A673 (cell line): ENCODE results near the gene ATOH8. TPM values are rescaled to one million over a fixed set of nuclear protein-coding genes. Genes with fewer than 3 reads are reported as not detected.

Experiments used
- BruUV-seq: library from RNA; stranded (reverse); fragments of 400-500 nt; replicated peaks from 2 replicates; lab custom pipeline; 2021; lab: Mats Ljungman, UMichigan
- CTCF ChIA-PET: fragments of 300-600 bp; sonication (Branson Sonifier 250); formaldehyde crosslinking; loops from one replicate; lab custom pipeline; 2022; ENCODE audit warnings: antibody characterized with exemption; lab: Charles Lee
- POLR2A ChIA-PET: fragments of 300-600 bp; sonication (Branson Sonifier 250); formaldehyde crosslinking; loops from one replicate; lab custom pipeline; 2022; ENCODE audit warnings: antibody characterized with exemption; ENCODE audit not compliant: low non-redundant PET; lab: Charles Lee
- DNase-seq: peaks from one replicate; pipeline ENCODE4 v3.0.0-alpha.2; 2015; ENCODE audit warnings: low spot score
- H3K27ac ChIP-seq: fragments of 200-600 bp; sonication (generic); 2 replicates; pipeline ENCODE4 v1.5.1; 2016; ENCODE audit warnings: mixed run types, low read depth, mild to moderate bottlenecking, mixed read lengths, antibody characterized with exemption, low read length; ENCODE audit not compliant: poor library complexity, severe bottlenecking
- H3K27me3 ChIP-seq: fragments of 200-600 bp; sonication (generic); replicated peaks from 2 replicates; pipeline ENCODE4 v1.6.1; 2017; ENCODE audit warnings: mixed run types, low read depth, mild to moderate bottlenecking, mixed read lengths, antibody characterized with exemption, low read length; ENCODE audit not compliant: insufficient read depth, poor library complexity
- H3K36me3 ChIP-seq: fragments of 200-600 bp; sonication (generic); 2 replicates; pipeline ENCODE4 v1.6.1; 2016; ENCODE audit warnings: mixed run types, mild to moderate bottlenecking, mixed read lengths, antibody characterized with exemption, low read length; ENCODE audit not compliant: insufficient read depth, poor library complexity, severe bottlenecking
- H3K4me1 ChIP-seq: fragments of 200-600 bp; sonication (generic); 2 replicates; pipeline ENCODE4 v1.6.1; 2017; ENCODE audit warnings: mixed run types, mild to moderate bottlenecking, mixed read lengths, antibody characterized with exemption, low read length; ENCODE audit not compliant: insufficient read depth, poor library complexity, severe bottlenecking
- H3K4me3 ChIP-seq: fragments of 200-600 bp; sonication (generic); 2 replicates; pipeline ENCODE4 v1.5.1; 2016; ENCODE audit warnings: low read depth, mixed run types, mild to moderate bottlenecking, mixed read lengths, low read length; ENCODE audit not compliant: poor library complexity, severe bottlenecking
- H3K9me3 ChIP-seq: fragments of 200-600 bp; sonication (generic); 2 replicates; pipeline ENCODE4 v1.6.1; 2016; ENCODE audit warnings: mixed run types, low read depth, mild to moderate bottlenecking, mixed read lengths, antibody characterized with exemption, low read length; ENCODE audit not compliant: poor library complexity, severe bottlenecking
- EZH2 ChIP-seq: fragments of 200-600 bp; sonication (generic); IDR thresholded peaks from 2 replicates; pipeline ENCODE4 v1.6.1; 2017; ENCODE audit warnings: borderline replicate concordance, low read depth, mild to moderate bottlenecking, mixed read lengths, antibody characterized with exemption, low read length; ENCODE audit not compliant: poor library complexity, severe bottlenecking
- intact Hi-C: fragments of 100-400 bp; cut with micrococcal nuclease; formaldehyde crosslinking; loops from one replicate; pipeline ENCODE4 v1.10.0; 2022; ENCODE audit not compliant: unreplicated experiment
- total RNA-seq: library from RNA; stranded (reverse); gene quantifications from 2 replicates; pipeline ENCODE4 v1.2.3, GENCODE V29; 2021
- TF ChIP-seq, protein P1 (sequence below): fragments of 300-800, 200-600 bp; sonication (generic); conservative IDR thresholded peaks from 2 replicates; pipeline ENCODE4 v1.5.1; 2017; ENCODE audit warnings: low read depth, mild to moderate bottlenecking, antibody characterized with exemption, low read length, moderate library complexity, mixed read lengths

The ATOH8 gene
- total RNA-seq, 1 experiment from 2014 or later: 4.6 TPM

DNA sequence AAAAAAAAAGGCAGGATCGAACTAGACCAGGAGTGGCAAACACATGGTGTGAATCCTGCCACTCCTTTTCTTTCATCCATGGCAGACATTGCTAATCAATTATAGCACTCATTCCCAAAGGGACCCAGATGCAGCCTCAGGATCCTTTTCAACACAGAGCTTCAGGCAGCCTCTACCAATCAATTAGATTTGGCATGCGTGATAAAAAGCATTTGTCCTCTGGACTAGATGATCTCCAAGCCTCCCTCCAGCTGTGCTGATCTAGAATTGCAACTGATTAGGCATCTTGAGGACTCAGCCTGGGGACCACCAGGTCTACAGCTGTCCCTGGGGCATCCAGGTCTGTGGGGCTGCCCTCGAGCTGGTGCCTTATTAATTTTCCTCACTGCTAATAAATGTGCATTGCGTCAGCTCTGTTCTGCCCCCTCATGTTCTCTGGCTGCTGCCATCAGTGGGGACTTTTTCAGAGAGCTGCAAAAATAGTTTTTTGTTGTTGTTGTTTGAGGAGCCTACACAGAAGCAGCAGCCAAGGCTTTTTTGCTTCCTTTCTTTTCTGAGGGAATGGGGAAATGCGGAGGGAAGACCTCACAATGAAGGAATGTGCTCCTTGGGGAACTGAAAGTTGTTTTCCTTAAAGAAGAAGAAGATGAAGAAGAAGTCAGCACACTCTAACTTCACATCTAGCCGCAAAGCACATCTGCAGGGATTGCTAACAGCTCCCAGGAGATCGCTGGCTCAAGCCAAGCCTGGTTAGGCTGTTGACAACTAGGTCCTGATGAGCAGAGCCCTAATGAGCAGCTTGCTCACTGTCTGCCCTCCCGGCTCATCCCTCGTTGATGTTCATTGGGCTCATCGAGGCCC is 8.8 kb upstream of the ATOH8 start:
- TF ChIP-seq EZH2: no peak
- TF ChIP-seq, protein P1, sequence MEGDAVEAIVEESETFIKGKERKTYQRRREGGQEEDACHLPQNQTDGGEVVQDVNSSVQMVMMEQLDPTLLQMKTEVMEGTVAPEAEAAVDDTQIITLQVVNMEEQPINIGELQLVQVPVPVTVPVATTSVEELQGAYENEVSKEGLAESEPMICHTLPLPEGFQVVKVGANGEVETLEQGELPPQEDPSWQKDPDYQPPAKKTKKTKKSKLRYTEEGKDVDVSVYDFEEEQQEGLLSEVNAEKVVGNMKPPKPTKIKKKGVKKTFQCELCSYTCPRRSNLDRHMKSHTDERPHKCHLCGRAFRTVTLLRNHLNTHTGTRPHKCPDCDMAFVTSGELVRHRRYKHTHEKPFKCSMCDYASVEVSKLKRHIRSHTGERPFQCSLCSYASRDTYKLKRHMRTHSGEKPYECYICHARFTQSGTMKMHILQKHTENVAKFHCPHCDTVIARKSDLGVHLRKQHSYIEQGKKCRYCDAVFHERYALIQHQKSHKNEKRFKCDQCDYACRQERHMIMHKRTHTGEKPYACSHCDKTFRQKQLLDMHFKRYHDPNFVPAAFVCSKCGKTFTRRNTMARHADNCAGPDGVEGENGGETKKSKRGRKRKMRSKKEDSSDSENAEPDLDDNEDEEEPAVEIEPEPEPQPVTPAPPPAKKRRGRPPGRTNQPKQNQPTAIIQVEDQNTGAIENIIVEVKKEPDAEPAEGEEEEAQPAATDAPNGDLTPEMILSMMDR: no peak
- ChIA-PET POLR2A (no interaction called here), CTCF (interaction anchor here (0.7 to 1.6 kb wide), 3 partner anchors 9 to 164 kb away, joined by 3 to 7 read pairs (median 4); partner anchors contain the start of gene ATOH8)
- H3K36me3 ChIP-seq: no peaks in the 10 kb centered on the region
- H3K9me3 ChIP-seq: no peaks in the 10 kb centered on the region
- H3K27ac ChIP-seq: peak overlapping the region; percentile 51
- intact Hi-C loops: no loop called here
- BruUV-seq: no TSS peak
- DNase-seq: peak; percentile 75
- H3K4me3 ChIP-seq: no peak overlapping the region
- H3K27me3 ChIP-seq: no peaks in the 10 kb centered on the region
- peaks cover 50% of the 10 kb centered on the region for H3K4me1 ChIP-seq

- CTCF ChIA-PET: no interaction called here
- BruUV-seq: no TSS peak
- POLR2A ChIA-PET: no interaction called here
- Histone ChIP-seq H3K27ac (no peak overlapping the region), H3K27me3 (no peaks in the 10 kb centered on the region), H3K9me3 (no peaks in the 10 kb centered on the region), H3K4me3 (no peak overlapping the region), H3K36me3 (no peaks in the 10 kb centered on the region), H3K4me1 (peaks cover 50% of the 10 kb centered on the region)
- no peak for DNase-seq
- TF ChIP-seq, protein P1: no peak
- TF ChIP-seq EZH2: no peak
- intact Hi-C loops: no loop called here
Observed at GRCh38 chr2:85745619-85746018, 8.2 kb upstream of the ATOH8 start.

- intact Hi-C loops: no loop called here
- CTCF ChIA-PET: no interaction called here
- POLR2A ChIA-PET: no interaction called here
- Histone ChIP-seq H3K27ac (no peak overlapping the region), H3K4me1 (peaks cover 57% of the 10 kb centered on the region), H3K27me3 (no peaks in the 10 kb centered on the region), H3K9me3 (no peaks in the 10 kb centered on the region), H3K36me3 (no peaks in the 10 kb centered on the region), H3K4me3 (no peak overlapping the region)
- DNase-seq: no peak
- TF ChIP-seq EZH2: no peak
- TF ChIP-seq, protein P1: no peak
- no TSS peak for BruUV-seq
Observed at GRCh38 chr2:85746321-85747004, 7.3 kb upstream of the ATOH8 start.
